HUES64 (cell line): ENCODE results near the gene PFKFB1.
"Not testable (repeated sequence)": the region's sequence is repeated elsewhere in the genome, so short reads cannot be mapped to it uniquely, and the experiment has no call there.

Experiments
- H3K27ac ChIP-seq: 2 replicates; pipeline ENCODE4 v1.7.0; 2013; ENCODE audit warnings: low read depth, low read length, inconsistent platforms
- H3K27me3 ChIP-seq: 2 replicates; pipeline ENCODE4 v1.6.1; 2013; ENCODE audit warnings: mild to moderate bottlenecking, low read length; ENCODE audit not compliant: insufficient read depth
- H3K36me3 ChIP-seq: 2 replicates; pipeline ENCODE4 v1.6.1; 2013; ENCODE audit warnings: mild to moderate bottlenecking, low read length; ENCODE audit not compliant: insufficient read depth
- H3K4me1 ChIP-seq: 2 replicates; pipeline ENCODE4 v1.6.1; 2013; ENCODE audit warnings: mild to moderate bottlenecking, low read length, moderate library complexity; ENCODE audit not compliant: insufficient read depth
- H3K4me3 ChIP-seq: 2 replicates; pipeline ENCODE4 v1.5.1; 2013; ENCODE audit warnings: mild to moderate bottlenecking, low read length, moderate library complexity
- H3K9ac ChIP-seq: 2 replicates; pipeline ENCODE4 v1.6.1; 2013; ENCODE audit warnings: mild to moderate bottlenecking, low read depth, low read length
- H3K9me3 ChIP-seq: 2 replicates; pipeline ENCODE4 v1.6.1; 2013; ENCODE audit warnings: low read depth, low read length; ENCODE audit not compliant: insufficient read depth
- WGBS: fragments of 150-250, 120-280 bp; methylation state at CpG from one replicate; pipeline ENCODE4 v1.1.7; 2013; ENCODE audit warnings: missing lambda C conversion rate; 5-methylcytosine and 5-hydroxymethylcytosine counted together

Gene PFKFB1

DNA sequence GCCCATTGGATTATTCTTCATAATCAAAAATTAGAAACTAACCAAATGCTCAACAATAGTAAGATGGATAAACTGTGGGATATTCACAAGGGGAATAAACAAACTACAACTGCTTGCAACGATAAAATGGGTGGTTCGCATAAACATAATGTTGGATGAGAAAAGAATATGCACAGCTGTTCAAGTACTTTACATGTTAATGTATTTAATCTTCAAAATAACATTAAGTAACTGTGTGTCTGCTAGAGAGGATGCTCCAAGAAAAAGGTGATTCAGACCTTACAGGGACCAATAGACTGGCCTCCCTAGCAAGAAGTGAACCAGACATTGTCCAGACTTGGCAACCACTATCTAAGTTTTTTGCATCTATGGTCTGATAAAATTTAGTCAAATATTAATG lies 2.3 kb downstream of the PFKFB1 start:
- WGBS: no CpG with 5 or more reads among the region's 2 CpGs
- no peaks in the 10 kb centered on the region for H3K9me3 ChIP-seq
- no peaks in the 10 kb centered on the region for H3K27me3 ChIP-seq
- H3K36me3 ChIP-seq: no peaks in the 10 kb centered on the region
- no peak overlapping the region for H3K4me3 ChIP-seq
- H3K4me1 ChIP-seq: no peaks in the 10 kb centered on the region
- H3K9ac ChIP-seq: no peak overlapping the region
- H3K27ac ChIP-seq: no peak overlapping the region

DNA sequence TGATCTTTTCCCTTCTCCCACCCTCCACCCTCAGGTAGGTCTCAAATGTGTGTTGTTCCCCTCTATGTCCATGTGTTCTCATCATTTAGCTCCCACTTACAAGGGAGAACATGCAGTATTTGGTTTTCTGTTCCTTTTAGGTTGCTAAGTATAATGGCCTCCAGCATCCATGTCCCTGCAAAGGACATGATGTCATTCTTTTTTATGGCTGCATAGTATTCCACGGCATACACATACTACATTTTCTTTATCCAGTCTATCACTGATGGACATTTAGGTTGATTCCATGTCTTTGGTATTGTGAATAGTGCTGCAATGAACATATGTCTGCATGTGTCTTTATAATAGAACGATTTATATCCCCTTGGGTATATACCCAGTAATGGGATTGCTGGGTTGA lies 10.7 kb downstream of the PFKFB1 start:
- H3K9me3 ChIP-seq, H3K27ac ChIP-seq, H3K27me3 ChIP-seq, H3K36me3 ChIP-seq, H3K9ac ChIP-seq, H3K4me3 ChIP-seq, H3K4me1 ChIP-seq: not testable (repeated sequence)
- WGBS: 100% methylated on average over 1 of the region's 2 CpGs

DNA sequence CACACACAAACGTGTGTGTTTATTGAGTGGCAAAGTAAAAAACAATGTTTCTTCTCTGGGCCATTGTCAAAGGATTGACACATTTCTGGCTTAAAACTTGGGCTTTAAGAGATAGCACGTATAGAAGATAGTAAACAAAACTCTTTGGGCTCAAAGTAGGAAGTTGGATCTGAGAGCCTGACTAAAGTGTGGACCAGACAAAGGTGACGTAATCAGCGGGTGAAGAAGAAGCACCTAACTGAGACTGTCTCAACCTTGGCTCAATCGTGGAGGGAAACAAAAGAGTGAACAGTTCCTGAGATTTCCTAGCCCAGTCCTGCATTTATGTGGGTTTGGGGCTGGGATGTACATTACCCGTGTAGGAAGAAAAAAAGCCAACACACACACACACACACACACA lies 13.7 kb downstream of the PFKFB1 start:
- WGBS: 82% methylated on average over 5 of the region's 6 CpGs
- Histone ChIP-seq H3K4me3 (no peak overlapping the region), H3K9ac (no peak overlapping the region), H3K27ac (no peak overlapping the region), H3K4me1 (no peaks in the 10 kb centered on the region), H3K27me3 (no peaks in the 10 kb centered on the region), H3K9me3 (no peaks in the 10 kb centered on the region), H3K36me3 (no peaks in the 10 kb centered on the region)

DNA sequence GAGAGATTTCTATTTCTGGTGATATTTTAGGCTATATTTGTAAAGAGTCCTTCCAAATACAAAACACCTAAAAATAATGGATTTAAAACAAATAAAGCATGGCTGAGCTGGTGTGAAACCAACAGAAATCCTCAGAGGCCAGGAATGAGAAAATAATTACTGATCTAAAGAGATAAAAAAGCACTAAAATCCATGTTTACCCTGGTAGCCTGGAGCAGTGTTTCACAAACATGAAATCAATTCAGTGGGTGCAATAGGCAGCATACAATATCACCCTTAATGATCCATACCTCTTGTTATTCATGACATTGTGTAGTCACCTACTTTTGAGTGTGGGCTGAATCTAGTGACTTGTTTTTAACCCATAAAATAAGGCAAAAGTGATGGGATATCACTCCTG lies 14.6 kb downstream of the PFKFB1 start:
- Histone ChIP-seq H3K9me3 (no peaks in the 10 kb centered on the region), H3K9ac (no peak overlapping the region), H3K27me3 (no peaks in the 10 kb centered on the region), H3K27ac (no peak overlapping the region), H3K36me3 (no peaks in the 10 kb centered on the region), H3K4me3 (no peak overlapping the region), H3K4me1 (no peaks in the 10 kb centered on the region)

DNA sequence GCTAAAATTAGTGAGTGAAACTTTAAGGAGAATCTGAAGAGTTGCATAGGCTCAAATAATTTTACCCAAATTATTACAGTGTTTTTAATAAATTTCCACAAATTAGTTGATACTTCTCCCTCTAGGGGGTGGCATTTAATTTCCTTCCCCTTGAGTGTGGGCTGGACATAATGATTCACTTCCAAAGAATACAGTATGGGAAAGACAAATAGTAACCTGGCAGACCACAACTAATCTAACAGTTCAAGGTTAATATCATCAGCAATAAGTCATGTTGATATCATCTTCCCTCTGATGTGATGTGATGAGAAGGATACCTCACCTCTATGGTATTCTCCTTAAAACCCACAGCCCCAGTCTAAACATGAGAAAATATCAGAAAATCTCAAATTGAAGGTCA lies 15.5 kb downstream of the PFKFB1 start:
- H3K9me3 ChIP-seq: no peaks in the 10 kb centered on the region
- H3K27ac ChIP-seq: no peak overlapping the region
- H3K9ac ChIP-seq: no peak overlapping the region
- no peaks in the 10 kb centered on the region for H3K4me1 ChIP-seq
- no peak overlapping the region for H3K4me3 ChIP-seq
- no peaks in the 10 kb centered on the region for H3K36me3 ChIP-seq
- H3K27me3 ChIP-seq: no peaks in the 10 kb centered on the region

DNA sequence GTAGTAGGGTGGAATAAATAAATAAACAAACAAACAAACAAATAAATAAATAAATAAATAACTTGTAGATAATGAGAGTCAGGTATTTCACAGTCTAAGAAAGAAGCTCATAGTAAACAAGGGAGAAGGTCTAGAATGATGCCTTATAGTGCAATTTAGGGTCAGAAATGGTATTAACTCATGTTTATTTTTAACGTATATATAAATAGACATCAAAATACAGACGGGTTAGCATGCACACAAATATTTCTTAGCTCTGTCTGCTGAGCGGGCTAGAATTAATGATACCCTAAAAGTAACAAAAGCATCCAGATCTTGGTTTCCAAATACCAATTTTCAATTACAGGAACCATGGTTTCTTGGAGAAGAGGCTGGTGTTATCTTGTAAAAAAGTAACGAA lies 16.6 kb downstream of the PFKFB1 start:
- Histone ChIP-seq H3K4me1 (no peaks in the 10 kb centered on the region), H3K9ac (no peak overlapping the region), H3K36me3 (no peaks in the 10 kb centered on the region), H3K9me3 (no peaks in the 10 kb centered on the region), H3K27me3 (no peaks in the 10 kb centered on the region), H3K27ac (no peak overlapping the region), H3K4me3 (no peak overlapping the region)
- 82% methylated on average over 3 of the region's 4 CpGs for WGBS

DNA sequence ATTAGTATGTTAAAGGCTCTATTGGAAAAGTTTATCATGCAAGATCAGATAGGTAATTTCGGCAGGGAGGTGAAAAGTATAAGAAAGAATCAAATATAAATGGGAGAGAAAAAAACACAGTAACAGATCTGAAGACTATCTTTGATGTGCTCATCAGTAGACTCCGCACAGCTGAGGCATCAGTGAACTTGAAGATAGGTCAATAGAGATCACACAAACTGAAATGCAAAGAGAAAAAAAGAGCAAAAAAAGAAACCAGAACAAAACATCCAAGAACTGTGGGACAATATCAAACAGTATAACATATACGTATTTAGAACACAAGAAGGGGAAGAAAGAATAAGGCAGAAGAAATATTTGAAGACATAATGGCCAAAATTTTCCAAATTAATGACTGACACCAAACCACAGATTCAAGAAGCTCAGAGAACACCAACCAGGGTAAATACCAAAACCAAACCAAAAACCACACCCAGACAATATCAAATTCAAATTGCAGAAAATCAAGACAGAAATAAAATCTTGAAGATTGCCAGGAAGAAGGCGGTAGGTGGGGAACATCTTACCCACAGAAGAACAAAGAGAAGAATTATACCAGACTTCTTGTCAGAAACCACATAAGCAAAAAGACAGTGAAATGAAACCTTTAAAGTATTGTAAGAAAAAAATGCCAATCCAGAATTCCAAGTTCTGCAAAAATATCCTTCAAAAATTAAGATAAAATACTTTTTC lies 29.1 kb downstream of the PFKFB1 start:
- no peak overlapping the region for H3K4me3 ChIP-seq
- no peaks in the 10 kb centered on the region for H3K27me3 ChIP-seq
- H3K27ac ChIP-seq: no peak overlapping the region
- no peaks in the 10 kb centered on the region for H3K4me1 ChIP-seq
- H3K36me3 ChIP-seq: no peaks in the 10 kb centered on the region
- no peak overlapping the region for H3K9ac ChIP-seq
- no peaks in the 10 kb centered on the region for H3K9me3 ChIP-seq
- WGBS: 80% methylated on average over 2 of the region's 4 CpGs

DNA sequence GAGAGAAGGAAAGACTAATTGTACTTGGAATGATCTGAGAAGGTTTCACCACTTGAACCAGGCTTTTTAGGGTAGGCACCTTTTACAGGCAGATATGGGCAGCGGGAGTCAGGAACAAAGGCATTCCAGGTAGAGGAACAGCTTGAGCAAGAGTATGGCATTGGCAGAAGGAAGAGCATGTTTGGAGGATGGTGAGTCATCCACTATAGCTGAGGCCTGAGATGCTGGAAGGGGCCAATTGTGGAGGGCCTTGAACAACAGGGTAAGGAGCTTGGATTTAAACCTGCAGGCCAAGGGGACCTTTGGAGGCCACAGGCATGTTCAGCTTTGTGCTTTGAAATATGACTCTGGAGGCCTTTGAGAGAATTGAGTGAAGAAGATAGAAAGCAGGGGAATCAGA lies 32.2 kb downstream of the PFKFB1 start:
- WGBS: 84% methylated on average over 1 of the region's 1 CpG
- H3K4me1 ChIP-seq: no peaks in the 10 kb centered on the region
- no peaks in the 10 kb centered on the region for H3K9me3 ChIP-seq

DNA sequence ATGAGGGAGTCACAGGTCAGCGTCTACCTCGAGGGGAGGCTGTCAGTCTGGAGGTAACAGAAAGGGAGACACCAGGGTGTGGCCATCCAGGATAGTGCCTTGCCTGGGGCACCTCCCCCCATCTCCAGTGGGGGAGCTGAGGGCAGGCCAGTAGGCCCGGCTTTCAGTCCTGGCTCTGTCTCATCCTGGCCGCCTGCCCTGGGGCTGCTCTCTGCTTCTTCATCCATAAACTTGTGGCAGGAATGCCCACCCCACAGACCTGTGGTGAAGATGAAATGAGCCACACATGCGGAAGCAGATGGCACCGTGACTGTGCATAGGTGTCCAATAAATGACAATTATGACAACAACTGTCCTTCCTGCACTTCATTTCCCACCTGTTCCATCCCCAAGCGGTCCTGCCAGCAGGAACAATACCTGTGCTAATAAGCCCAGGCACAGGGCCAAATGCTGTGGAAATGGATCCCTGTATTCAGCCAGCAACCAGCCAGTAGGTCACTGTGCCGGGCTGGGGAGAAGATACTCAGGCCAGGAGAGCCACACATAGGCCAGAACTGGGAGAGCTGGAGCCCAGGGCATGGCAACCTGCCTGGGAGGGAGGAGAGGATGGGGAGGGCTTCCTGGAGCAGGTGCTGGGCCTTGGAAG lies 43.1 kb downstream of the PFKFB1 start:
- H3K4me1 ChIP-seq: no peaks in the 10 kb centered on the region
- no peak overlapping the region for H3K9ac ChIP-seq
- no peaks in the 10 kb centered on the region for H3K27me3 ChIP-seq
- no peaks in the 10 kb centered on the region for H3K9me3 ChIP-seq
- H3K36me3 ChIP-seq: no peaks in the 10 kb centered on the region
- 90% methylated on average over 8 of the region's 8 CpGs for WGBS
- H3K4me3 ChIP-seq: no peak overlapping the region
- H3K27ac ChIP-seq: no peak overlapping the region

More for the DNA sequence above, 32.2 kb downstream of the PFKFB1 start:
- Histone ChIP-seq H3K36me3 (no peaks in the 10 kb centered on the region), H3K27me3 (no peaks in the 10 kb centered on the region), H3K27ac (no peak overlapping the region), H3K9ac (no peak overlapping the region), H3K4me3 (no peak overlapping the region)

DNA sequence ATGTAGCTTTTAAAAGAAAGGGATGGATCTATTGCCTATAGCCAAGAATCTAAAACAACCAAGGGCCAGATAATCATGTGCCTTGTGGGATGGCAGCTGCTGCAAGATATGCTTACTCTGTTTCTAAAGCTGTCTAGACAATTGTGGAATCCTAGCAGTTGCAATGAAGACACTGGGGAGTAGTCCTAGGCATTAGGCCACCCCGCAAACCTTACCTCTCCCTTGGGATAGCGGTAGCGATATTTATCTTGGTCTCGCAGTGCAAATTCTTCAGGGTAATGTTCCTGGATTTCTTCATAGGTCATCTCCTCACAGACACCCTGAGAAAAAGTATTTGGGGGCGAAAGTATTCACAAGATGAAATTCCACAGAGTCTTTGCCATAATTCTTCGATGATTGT lies 48.8 kb downstream of the PFKFB1 start:
- Histone ChIP-seq H3K9ac (no peak overlapping the region), H3K36me3 (no peaks in the 10 kb centered on the region), H3K27me3 (no peaks in the 10 kb centered on the region), H3K4me3 (no peak overlapping the region), H3K4me1 (no peaks in the 10 kb centered on the region), H3K27ac (no peak overlapping the region), H3K9me3 (no peaks in the 10 kb centered on the region)
- WGBS: 96% methylated on average over 6 of the region's 6 CpGs

DNA sequence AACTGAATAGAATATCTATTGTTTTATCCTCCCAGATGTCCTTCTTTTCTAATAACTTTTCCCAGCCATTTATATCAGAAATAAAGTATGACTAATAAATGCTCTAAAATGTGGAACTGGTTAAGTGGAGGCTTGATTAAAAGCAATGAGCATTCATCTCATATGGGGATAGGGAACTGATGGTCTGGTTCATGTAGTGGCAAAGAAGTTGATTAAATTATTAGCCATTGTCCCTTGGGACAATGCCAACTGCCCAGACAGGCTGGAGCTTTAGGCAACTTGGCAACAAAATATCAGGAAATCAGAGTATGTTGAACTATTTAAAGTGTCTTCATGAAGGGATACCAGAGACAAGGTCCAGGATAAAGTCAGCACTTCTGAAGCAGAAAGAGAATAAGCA lies 49.2 kb downstream of the PFKFB1 start:
- Histone ChIP-seq H3K27ac (no peak overlapping the region), H3K36me3 (no peaks in the 10 kb centered on the region), H3K27me3 (no peaks in the 10 kb centered on the region), H3K4me1 (no peaks in the 10 kb centered on the region), H3K9me3 (no peaks in the 10 kb centered on the region), H3K4me3 (no peak overlapping the region), H3K9ac (no peak overlapping the region)

DNA sequence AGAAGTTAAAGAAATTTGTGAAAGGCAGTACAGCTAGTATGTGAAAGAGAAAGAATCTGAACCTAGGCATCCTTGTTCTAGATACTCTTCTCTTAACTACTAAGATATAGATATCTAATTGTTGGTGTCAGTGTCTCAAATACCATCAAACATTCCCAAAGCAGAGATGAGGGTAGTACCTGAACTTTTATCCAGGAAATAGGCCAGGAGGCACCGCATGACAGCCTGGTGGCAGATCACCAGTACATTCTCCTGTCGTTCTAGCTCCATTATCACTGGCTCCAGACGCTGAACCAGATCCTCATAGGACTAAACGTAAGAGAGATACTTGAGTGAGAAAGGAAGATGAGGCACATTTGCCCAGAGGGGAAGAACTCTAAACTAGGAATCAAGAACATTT lies 56.6 kb downstream of the PFKFB1 start:
- H3K36me3 ChIP-seq: no peaks in the 10 kb centered on the region
- no peaks in the 10 kb centered on the region for H3K4me1 ChIP-seq
- H3K9me3 ChIP-seq: no peaks in the 10 kb centered on the region
- no peak overlapping the region for H3K9ac ChIP-seq
- H3K27me3 ChIP-seq: no peaks in the 10 kb centered on the region
- H3K27ac ChIP-seq: no peak overlapping the region
- no peak overlapping the region for H3K4me3 ChIP-seq
- 83% methylated on average over 4 of the region's 4 CpGs for WGBS
